HuH-7 (cell line): ENCODE data around the gene CYP2C18.
"Not testable (repeated sequence)": the region's sequence is repeated elsewhere in the genome, so short reads cannot be mapped to it uniquely, and the experiment has no call there.

ENCODE experiments used
- DNase-seq: peaks from one replicate; pipeline ENCODE4 v3.0.0; 2011; ENCODE audit warnings: low spot score

CYP2C18 gene

GRCh38 chr10:94683214-94684054 lies at the start of gene CYP2C18:
CYP2C18 (plus strand) TSS chr10:94683729; CDS start chr10:94683820, 91 bp downstream.
- DNase-seq: no peak

- DNase-seq: not testable (repeated sequence)
These were observed 45.4 kb upstream of the CYP2C18 start for GRCh38 chr10:94638097-94638496.

- no peak for DNase-seq
These were observed 43.6 kb upstream of the CYP2C18 start for GRCh38 chr10:94639902-94640301.

- no peak for DNase-seq
These were observed 43.0 kb upstream of the CYP2C18 start for GRCh38 chr10:94640562-94640961.

GRCh38 chr10:94641480-94641879 lies 42.0 kb upstream of the CYP2C18 start:
- no peak for DNase-seq

GRCh38 chr10:94644352-94644751 lies 39.2 kb upstream of the CYP2C18 start:
- DNase-seq: no peak

GRCh38 chr10:94645285-94645684 lies 38.2 kb upstream of the CYP2C18 start:
- no peak for DNase-seq

GRCh38 chr10:94655201-94655600 lies 28.3 kb upstream of the CYP2C18 start:
- DNase-seq: not testable (repeated sequence)

- not testable (repeated sequence) for DNase-seq
These were observed 20.5 kb upstream of the CYP2C18 start for GRCh38 chr10:94663061-94663460.

GRCh38 chr10:94666391-94667102 lies 17.0 kb upstream of the CYP2C18 start:
- DNase-seq: no peak

GRCh38 chr10:94673614-94674321 lies 9.8 kb upstream of the CYP2C18 start:
- no peak for DNase-seq

- DNase-seq: no peak
These were observed 7.0 kb upstream of the CYP2C18 start for GRCh38 chr10:94676496-94676895.

GRCh38 chr10:94677691-94678090 lies 5.8 kb upstream of the CYP2C18 start:
- DNase-seq: peak; percentile 26

- DNase-seq: no peak
These were observed 5.1 kb upstream of the CYP2C18 start for GRCh38 chr10:94678475-94678874.

- DNase-seq: peak; percentile 16
These were observed 3.0 kb upstream of the CYP2C18 start for GRCh38 chr10:94680544-94680943.

GRCh38 chr10:94682636-94683035 lies 893 bp upstream of the CYP2C18 start:
- DNase-seq: not testable (repeated sequence)

GRCh38 chr10:94687625-94688248 lies 4.2 kb downstream of the CYP2C18 start:
- no peak for DNase-seq

GRCh38 chr10:94706089-94706488 lies 22.6 kb downstream of the CYP2C18 start:
- DNase-seq: no peak

GRCh38 chr10:94710578-94710977 lies 27.0 kb downstream of the CYP2C18 start:
- DNase-seq: no peak

GRCh38 chr10:94725871-94726270 lies 42.3 kb downstream of the CYP2C18 start:
- no peak for DNase-seq

GRCh38 chr10:94735197-94735596 lies 51.7 kb downstream of the CYP2C18 start:
- DNase-seq: no peak

- no peak for DNase-seq
These were observed 55.1 kb downstream of the CYP2C18 start for GRCh38 chr10:94738588-94738987.
